GM20000 (cell line): Measurements from ENCODE around the gene BDH2.

ENCODE experiments used
- DNase-seq: peaks from one replicate; pipeline ENCODE4 v3.0.0; 2012; ENCODE audit warnings: low spot score
- CTCF ChIP-seq: IDR thresholded peaks from 2 replicates; pipeline ENCODE4 v1.5.1; 2012; ENCODE audit warnings: mild to moderate bottlenecking, control low read depth; ENCODE audit errors: extremely low read depth, missing control alignments

BDH2 gene

GRCh38 chr4:103098341-103098740 lies 1.3 kb downstream of the BDH2 start:
- TF ChIP-seq CTCF: no peak

GRCh38 chr4:103097112-103097511 lies 2.5 kb downstream of the BDH2 start:
- TF ChIP-seq CTCF: no peak

More at GRCh38 chr4:103098341-103098740, 1.3 kb downstream of the BDH2 start:
- DNase-seq: no peak

GRCh38 chr4:103095080-103095479 lies 4.6 kb downstream of the BDH2 start:
- no peak for TF ChIP-seq CTCF
- DNase-seq: no peak

More at GRCh38 chr4:103097112-103097511, 2.5 kb downstream of the BDH2 start:
- DNase-seq: no peak

GRCh38 chr4:103092245-103092644 lies 7.4 kb downstream of the BDH2 start:
- no peak for TF ChIP-seq CTCF
- DNase-seq: no peak

- peak; percentile 46 for DNase-seq
- TF ChIP-seq CTCF: peak; percentile 43
Observed at GRCh38 chr4:103091601-103092223, 7.9 kb downstream of the BDH2 start.

- no peak for DNase-seq
Observed at GRCh38 chr4:103089481-103089880, 10.2 kb downstream of the BDH2 start.

GRCh38 chr4:103086551-103086950 lies 13.1 kb downstream of the BDH2 start:
- no peak for TF ChIP-seq CTCF
- DNase-seq: no peak

More at GRCh38 chr4:103089481-103089880, 10.2 kb downstream of the BDH2 start:
- TF ChIP-seq CTCF: no peak
